Stimulated activated CD4-positive, alpha-beta T cell treated with anti-CD3 and anti-CD28 coated beads, Interleukin-1b, Interleukin-23, amount 100 ng/mL, for 1 hour (primary cell): ENCODE data around the gene MRC2.

Experiments
- DNase-seq, 2 donors: peaks; one replicate each; pipeline ENCODE4 v3.0.0-alpha.2; 2020; ENCODE audit warnings: low read depth in 2 of 2

MRC2 gene

GRCh38 chr17:62637809-62638208 lies 10.3 kb downstream of the MRC2 start:
- DNase-seq: no peak

- DNase-seq: no peak
These were observed 13.7 kb downstream of the MRC2 start for GRCh38 chr17:62641153-62641552.

- no peak for DNase-seq
These were observed 14.5 kb downstream of the MRC2 start for GRCh38 chr17:62641951-62642350.

- no peak for DNase-seq
These were observed 16.0 kb downstream of the MRC2 start for GRCh38 chr17:62643496-62643895.

- no peak for DNase-seq
These were observed 17.2 kb downstream of the MRC2 start for GRCh38 chr17:62644487-62645173.

GRCh38 chr17:62648251-62648955 lies 20.9 kb downstream of the MRC2 start:
- no peak for DNase-seq

GRCh38 chr17:62648956-62649294 lies 21.5 kb downstream of the MRC2 start:
- DNase-seq: no peak

- DNase-seq: no peak
These were observed 22.1 kb downstream of the MRC2 start for GRCh38 chr17:62649570-62649969.

GRCh38 chr17:62650587-62650986 lies 23.1 kb downstream of the MRC2 start:
- no peak for DNase-seq

- DNase-seq: no peak
These were observed 25.0 kb downstream of the MRC2 start for GRCh38 chr17:62652251-62653001.

- DNase-seq: peak in 1 of 2 donors; percentile 89
These were observed 25.7 kb downstream of the MRC2 start for GRCh38 chr17:62653002-62653825.

GRCh38 chr17:62653826-62654761 lies 26.6 kb downstream of the MRC2 start:
- DNase-seq: no peak

- DNase-seq: no peak
These were observed 28.2 kb downstream of the MRC2 start for GRCh38 chr17:62655656-62656055.

- DNase-seq: no peak
These were observed 29.0 kb downstream of the MRC2 start for GRCh38 chr17:62656446-62656845.

GRCh38 chr17:62657145-62657665 lies 29.7 kb downstream of the MRC2 start:
- no peak for DNase-seq

- DNase-seq: no peak
These were observed 30.2 kb downstream of the MRC2 start for GRCh38 chr17:62657690-62658089.

GRCh38 chr17:62658136-62658920 lies 30.9 kb downstream of the MRC2 start:
- no peak for DNase-seq

- no peak for DNase-seq
These were observed 33.2 kb downstream of the MRC2 start for GRCh38 chr17:62660629-62661118.

- no peak for DNase-seq
These were observed 33.9 kb downstream of the MRC2 start for GRCh38 chr17:62661337-62661736.

- DNase-seq: no peak
These were observed 35.4 kb downstream of the MRC2 start for GRCh38 chr17:62662855-62663254.
